Heart left ventricle (tissue), 16 donors: ENCODE results near the gene CHST7. TPM values are rescaled to one million over a fixed set of nuclear protein-coding genes. Genes with fewer than 3 reads are reported as not detected.

Source experiments
- ATAC-seq, 4 donors: fragments of 200-7000 bp; cut with Tn5 transposase; one replicate each; pipeline ENCODE4 v1.9.1; 2020 to 2022; ENCODE audit warnings: moderate library complexity in 4 of 4, mild to moderate bottlenecking in 3 of 4, moderate number of reproducible peaks in 1 of 4
- DNase-seq, 5 donors: peaks; one replicate each; pipeline ENCODE4 v3.0.0-alpha.2; 2020
- H3K27ac ChIP-seq, 12 donors: fragments of 200-600 bp; sonication (generic) in 4 of 12; one replicate each; pipeline versions ENCODE4 v1.5.0 to v1.8.0; 2016 to 2022; ENCODE audit warnings: mild to moderate bottlenecking in 2 of 12
- H3K27me3 ChIP-seq, 9 donors: fragments of 200-600 bp; sonication (generic) in 2 of 9; one replicate each; pipeline versions ENCODE4 v1.5.1 to v1.8.0; 2016 to 2022; ENCODE audit warnings: mild to moderate bottlenecking in 3 of 9
- H3K36me3 ChIP-seq, 9 donors: fragments of 200-600 bp; sonication (generic) in 2 of 9; one replicate each; pipeline versions ENCODE4 v1.5.0 to v1.8.0; 2018 to 2022; ENCODE audit warnings: mild to moderate bottlenecking in 2 of 9
- H3K4me1 ChIP-seq, 12 donors: fragments of 200-600 bp; sonication (generic) in 4 of 12; one replicate each; pipeline versions ENCODE4 v1.5.0 to v1.8.0; 2016 to 2022; ENCODE audit warnings: mild to moderate bottlenecking in 3 of 12
- H3K4me3 ChIP-seq, 12 donors: fragments of 200-600 bp; sonication (generic) in 4 of 12; one replicate each; pipeline versions ENCODE4 v1.5.0 to v1.8.0; 2017 to 2022; ENCODE audit warnings: mild to moderate bottlenecking in 9 of 12, moderate library complexity in 4 of 12
- H3K9me3 ChIP-seq, 12 donors: fragments of 200-600 bp; sonication (generic) in 4 of 12; one replicate each; pipeline versions ENCODE4 v1.5.0 to v1.8.0; 2016 to 2022; ENCODE audit warnings: mild to moderate bottlenecking in 1 of 12
- CTCF ChIP-seq, 12 donors: fragments of 200-600 bp; sonication (generic) in 4 of 12; IDR thresholded peaks; one replicate each; pipeline versions ENCODE4 v1.5.0 to v1.8.0; 2018 to 2022; ENCODE audit warnings: antibody characterized with exemption in 12 of 12, mild to moderate bottlenecking in 5 of 12
- POLR2A ChIP-seq, 2 donors: fragments of 450-650 bp; IDR thresholded peaks; one replicate each; pipeline ENCODE4 v1.6.1; 2017; ENCODE audit warnings: antibody characterized with exemption in 2 of 2, mild to moderate bottlenecking in 2 of 2, moderate library complexity in 2 of 2
- WGBS, 4 donors: extraction: QIAGEN DNeasy Blood & Tissue Kit in 2 of 4; methylation state at CpG; one replicate each; pipeline versions ENCODE4 v1.1.5 to v1.1.7; 2013 to 2018; 5-methylcytosine and 5-hydroxymethylcytosine counted together
- intact Hi-C, 10 donors: fragments of 100-400 bp; cut with DNase I; formaldehyde crosslinking; loops; one replicate each; pipeline versions ENCODE4 v1.11.1 to v1.14.2; 2022
- polyA plus RNA-seq, 2 donors: library from polyadenylated mRNA; stranded (reverse); fragments of 200-250 nt; gene quantifications; one replicate each; pipeline ENCODE4 v1.2.3, GENCODE V29; 2013
- total RNA-seq, 9 donors: library from RNA; depleted of rRNA in 2 of 9; stranded (reverse); fragments of >200 nt in 2 of 9; fragmentation: NEBNext Ultra II Directional in 3 of 9; extraction: Animal tissue kit (Norgen Biotek cat#: 25700) in 3 of 9; gene quantifications; one replicate each; pipeline versions ENCODE4 v1.1.0 to v1.2.4, GENCODE V29; 2016 to 2023
- donor health status: ischemic (EF 13 %, LVEDD 7.1; RV severe dilation, severe dysfunction).
- donor health status: healthy with polysubstance abuse.
- donor health status: DM: no; HTN: yes; CAD: no.
- donor health status: DM: no; HTN: no; CAD: no.
- donor health status: ischemic (EF 25% LVEDD 6.9; RV normal size, moderate dysfunction).
- donor health status: ischemic (EF 25% LVEDD 5.7; RV mildly dilated, moderate dysfunction).
- donor health status: healthy.
- donor health status: DM: yes; HTN: yes; CAD: no.
- donor health status: ischemic (EF 35%, LVEDD 5.7; RV mildly dilated, moderate dysfunction).
- donor health status: nonischemic (EF 11% LVEDD 7.7; RV severe dilation, severe dysfunction).
- donor health status: DM: yes; HTN: yes; CAD: no.
- donor health status: PGD.
- donor health status: ischemic (EF 29% LVEDD 5.4; RV normal size, mild dysfunction).
- donor health status: nonischemic (EF 23%, LVEDD 6.1; RV moderate dilation, normal function).

CHST7 gene
- total and polyA plus RNA-seq, 11 donors = 3.6 to 41.8 (median 15.0) TPM

DNA sequence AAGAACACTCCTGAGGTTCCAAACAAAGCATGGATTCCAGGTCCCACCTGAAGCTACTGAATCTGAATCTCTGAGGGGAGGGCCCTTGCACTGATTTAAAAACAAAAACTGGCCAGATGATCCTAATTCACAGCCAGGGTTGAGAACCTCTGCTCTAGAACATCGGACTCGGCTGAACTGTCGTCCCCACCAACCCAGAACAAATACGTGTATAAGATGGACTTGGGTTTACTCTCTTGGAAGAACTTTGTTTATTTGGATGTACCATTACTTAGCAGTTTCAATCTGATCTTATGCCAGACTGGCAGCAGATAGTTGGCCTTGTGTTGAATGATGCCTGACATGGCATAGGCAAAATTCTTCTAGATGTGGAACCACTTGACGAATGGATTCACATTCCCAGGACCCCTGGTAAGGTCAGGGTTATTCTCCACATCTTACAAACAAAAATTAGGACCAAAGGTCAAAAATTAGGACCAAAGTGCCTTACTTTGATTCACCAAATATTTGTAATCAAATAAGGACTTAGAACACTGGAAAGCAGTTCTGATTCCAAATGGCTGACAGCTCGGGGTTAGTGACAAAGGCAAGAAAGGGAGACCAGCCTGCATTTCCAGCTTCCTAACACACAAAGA, 29.0 kb downstream of the CHST7 start:
- intact Hi-C loops = no loop called here
- H3K4me3 ChIP-seq = no peak overlapping the region
- 71 to 95% (median 86%) methylated on average over 6 of the region's 6 CpGs for WGBS, 4 donors
- no peaks in the 10 kb centered on the region for H3K9me3 ChIP-seq
- no peaks in the 10 kb centered on the region for H3K27me3 ChIP-seq
- H3K36me3 ChIP-seq = no peaks in the 10 kb centered on the region
- DNase-seq (no peak), ATAC-seq (no peak)
- peaks cover 0 to 39% (median 11%) of the 10 kb centered on the region in 12 donors for H3K4me1 ChIP-seq
- TF ChIP-seq CTCF (IDR thresholded peaks at IDR 0.05) (no peak), POLR2A (IDR thresholded peaks at IDR 0.05) (no peak)
- H3K27ac ChIP-seq = peak overlapping the region in 4 of 12 donors; percentile 33 to 58 (median 45)

GRCh38 chrX:46607916-46608315, 34.4 kb downstream of the CHST7 start:
- no peak for ATAC-seq
- H3K9me3 ChIP-seq = no peaks in the 10 kb centered on the region
- H3K27ac ChIP-seq = peak overlapping the region in 1 of 12 donors; percentile 4
- intact Hi-C loops = no loop called here
- DNase-seq = no peak
- no peak overlapping the region for H3K4me3 ChIP-seq
- TF ChIP-seq CTCF (IDR thresholded peaks at IDR 0.05) = no peak
- no peak for TF ChIP-seq POLR2A (IDR thresholded peaks at IDR 0.05)
- no peaks in the 10 kb centered on the region for H3K27me3 ChIP-seq
- no peaks in the 10 kb centered on the region for H3K36me3 ChIP-seq
- H3K4me1 ChIP-seq = peaks cover 0 to 4% (median 0%) of the 10 kb centered on the region in 12 donors
- WGBS, 4 donors = 66 to 84% (median 80%) methylated on average over 11 of the region's 11 CpGs

DNA sequence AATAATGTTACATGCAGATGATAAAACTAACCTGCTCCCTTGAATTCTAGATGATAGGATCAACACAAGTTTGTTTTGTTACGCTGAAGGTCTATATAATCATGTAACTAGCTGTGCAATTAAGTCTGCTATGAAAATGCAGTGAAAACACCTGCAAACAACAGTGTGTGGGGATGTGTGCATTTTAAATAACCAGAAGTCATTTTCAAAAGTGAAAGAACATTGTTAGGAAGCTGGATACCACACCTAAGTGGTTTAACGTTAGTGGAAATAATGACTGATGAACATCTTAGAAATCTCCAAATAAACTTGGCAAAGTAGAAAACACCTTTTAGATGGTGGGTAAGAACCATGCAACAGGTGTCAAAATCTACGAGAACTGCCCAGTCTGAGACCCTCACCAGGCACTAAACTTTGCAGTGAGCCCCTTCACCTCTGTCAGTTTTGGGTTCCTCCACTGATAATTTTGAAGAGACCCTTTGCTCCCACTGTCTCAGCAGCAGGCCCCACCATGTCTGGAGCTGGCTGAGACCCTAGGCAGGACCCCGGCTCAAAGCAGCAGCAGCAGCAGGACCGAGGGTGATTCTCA, 36.6 kb downstream of the CHST7 start:
- no peak for TF ChIP-seq POLR2A (IDR thresholded peaks at IDR 0.05)
- TF ChIP-seq CTCF (IDR thresholded peaks at IDR 0.05) = no peak
- 60 to 85% (median 79%) methylated on average over 5 of the region's 5 CpGs for WGBS, 4 donors
- H3K27ac ChIP-seq = no peak overlapping the region
- H3K4me3 ChIP-seq = no peak overlapping the region
- intact Hi-C loops = no loop called here
- H3K9me3 ChIP-seq = no peaks in the 10 kb centered on the region
- no peak for DNase-seq
- H3K27me3 ChIP-seq = no peaks in the 10 kb centered on the region
- no peaks in the 10 kb centered on the region for H3K4me1 ChIP-seq
- ATAC-seq = no peak
- no peaks in the 10 kb centered on the region for H3K36me3 ChIP-seq

DNA sequence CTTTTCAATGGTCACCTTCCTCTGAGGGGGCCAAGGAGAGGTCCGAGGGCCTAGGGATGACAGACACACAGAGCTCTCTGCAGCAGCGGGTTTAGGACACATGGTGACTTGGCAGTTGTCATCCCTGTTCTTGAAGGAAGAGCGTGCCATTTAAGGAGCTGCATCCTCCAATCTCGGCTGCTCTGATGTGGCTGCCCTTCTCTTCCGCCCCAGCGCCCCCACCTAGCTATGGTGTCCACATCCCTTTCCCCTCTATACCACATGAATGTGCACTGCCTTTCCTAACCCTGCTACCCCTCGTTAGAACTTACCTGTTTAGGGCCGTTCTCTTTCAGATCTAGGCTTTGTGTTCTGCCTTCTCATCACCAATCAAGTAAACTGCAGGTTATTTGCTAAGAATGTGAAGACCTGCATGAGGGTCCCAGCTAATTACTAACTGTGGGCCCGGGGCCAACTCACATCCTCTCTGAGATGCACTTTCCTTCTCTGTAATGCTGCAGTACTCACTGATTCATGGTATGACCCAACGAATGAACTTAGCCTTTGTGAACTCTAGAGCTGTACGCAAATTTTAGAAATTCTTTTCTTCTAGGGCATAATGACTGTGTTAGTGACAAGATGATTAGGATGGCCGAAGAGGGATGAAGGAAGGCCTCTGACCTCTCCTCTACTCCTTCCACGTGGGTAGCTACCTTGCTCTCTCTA, 38.2 kb downstream of the CHST7 start:
- H3K9me3 ChIP-seq = no peaks in the 10 kb centered on the region
- DNase-seq (no peak), ATAC-seq (no peak)
- H3K4me3 ChIP-seq = no peak overlapping the region
- 78 to 89% (median 87%) methylated on average over 13 of the region's 13 CpGs for WGBS, 4 donors
- H3K4me1 ChIP-seq = no peaks in the 10 kb centered on the region
- TF ChIP-seq CTCF (IDR thresholded peaks at IDR 0.05) (no peak), POLR2A (IDR thresholded peaks at IDR 0.05) (no peak)
- intact Hi-C loops = no loop called here
- H3K36me3 ChIP-seq = no peaks in the 10 kb centered on the region
- H3K27me3 ChIP-seq = no peaks in the 10 kb centered on the region
- H3K27ac ChIP-seq = no peak overlapping the region
